HCT116 (cell line): Measurements from ENCODE around the gene NT5E. TPM values are rescaled to one million over a fixed set of nuclear protein-coding genes. Genes with fewer than 3 reads are reported as not detected.

ENCODE experiments used
- ATAC-seq: fragments of 200-7000 bp; cut with Tn5 transposase; 2 replicates; pipeline ENCODE4 v1.9.1; 2020; ENCODE audit warnings: mild to moderate bottlenecking, moderate library complexity
- BruUV-seq: library from RNA; stranded (reverse); fragments of 400-500 nt; replicated peaks from 2 replicates; lab custom pipeline; 2021; lab: Mats Ljungman, UMichigan
- CTCF ChIA-PET: fragments of 300-600 bp; sonication (Branson Sonifier 250); formaldehyde crosslinking; loops from one replicate; lab custom pipeline; 2021; ENCODE audit warnings: antibody characterized with exemption; lab: Charles Lee
- POLR2A ChIA-PET: fragments of 300-600, 350-600 bp; sonication (Branson Sonifier 250); formaldehyde crosslinking; loops from one replicate; lab custom pipeline; 2021; ENCODE audit warnings: antibody characterized with exemption; lab: Charles Lee
- RAD21 ChIA-PET, 2 experiments: fragments of 300-600 bp; sonication (Branson Sonifier 250); formaldehyde crosslinking; loops; one replicate each; lab custom pipeline; 2023; ENCODE audit warnings: low total read pairs in 2 of 2; ENCODE audit not compliant: uncharacterized antibody in 2 of 2, unreplicated experiment in 2 of 2, low non-redundant PET in 1 of 2; lab: Charles Lee
- DNase-seq: peaks from one replicate; pipeline ENCODE4 v3.0.0-alpha.2; 2010; ENCODE audit warnings: low read depth, low spot score
- H2AFZ ChIP-seq: fragments of 200-600 bp; shearing (Covaris generic), sonication (generic); 2 replicates; pipeline ENCODE4 v1.6.1; 2017; ENCODE audit warnings: low read depth, mixed run types, mixed read lengths, antibody characterized with exemption, low read length; ENCODE audit not compliant: poor library complexity, severe bottlenecking
- H3K27ac ChIP-seq: 2 replicates; pipeline ENCODE4 v1.5.1; 2012; ENCODE audit warnings: low read depth, low read length
- H3K27me3 ChIP-seq: fragments of 200-600 bp; sonication (generic); 2 replicates; pipeline ENCODE4 v1.6.1; 2016; ENCODE audit warnings: mixed run types, low read length, mixed read lengths; ENCODE audit not compliant: insufficient read depth
- H3K36me3 ChIP-seq, 2 experiments: fragments of 200-500 bp in 1 of 2; fragments of 200-600 bp in 1 of 2; sonication (Bioruptor generic) in 1 of 2; sonication (generic) in 1 of 2; 2 replicates each; pipeline versions ENCODE4 v1.5.1 to v1.6.1; 2014 to 2016; ENCODE audit warnings: low read length in 2 of 2, inconsistent platforms in 1 of 2, mixed read lengths in 1 of 2, mixed run types in 1 of 2; ENCODE audit not compliant: insufficient read depth in 2 of 2, control insufficient read depth in 1 of 2
- H3K4me1 ChIP-seq, 2 experiments: fragments of 200-600 bp in 1 of 2; sonication (generic) in 1 of 2; 2 replicates each; pipeline versions ENCODE4 v1.5.1 to v1.6.1; 2012 to 2017; ENCODE audit warnings: low read length in 2 of 2, inconsistent platforms in 1 of 2, mild to moderate bottlenecking in 1 of 2, mixed read lengths in 1 of 2, mixed run types in 1 of 2, moderate library complexity in 1 of 2; ENCODE audit not compliant: insufficient read depth in 2 of 2, control insufficient read depth in 1 of 2
- H3K4me2 ChIP-seq: fragments of 200-600 bp; sonication (generic); 2 replicates; pipeline ENCODE4 v1.6.1; 2017; ENCODE audit warnings: mixed run types, low read length, mixed read lengths
- H3K4me3 ChIP-seq, 2 experiments: fragments of 200-600 bp in 1 of 2; sonication (generic) in 1 of 2; replicated peaks in 1 of 2; 2 replicates each; pipeline ENCODE4 v1.5.1; 2011 to 2016; ENCODE audit warnings: low read length in 2 of 2, control low read depth in 1 of 2, low read depth in 1 of 2, mild to moderate bottlenecking in 1 of 2, mixed read lengths in 1 of 2, mixed run types in 1 of 2
- H3K79me2 ChIP-seq: fragments of 200-600 bp; sonication (generic); 2 replicates; pipeline ENCODE4 v1.6.1; 2017; ENCODE audit warnings: mild to moderate bottlenecking, mixed run types, low read length, moderate library complexity, mixed read lengths; ENCODE audit not compliant: insufficient read depth
- H3K9ac ChIP-seq: fragments of 200-600 bp; sonication (generic); 2 replicates; pipeline ENCODE4 v1.6.1; 2016; ENCODE audit warnings: low read length, mixed read lengths
- H3K9me2 ChIP-seq: fragments of 200-600 bp; sonication (generic), shearing (Covaris generic); 2 replicates; pipeline ENCODE4 v1.6.1; 2017; ENCODE audit warnings: mixed run types, mild to moderate bottlenecking, moderate library complexity; ENCODE audit not compliant: insufficient read depth
- H3K9me3 ChIP-seq, 2 experiments: fragments of 200-500 bp in 1 of 2; fragments of 200-600 bp in 1 of 2; sonication (Bioruptor generic) in 1 of 2; sonication (generic) in 1 of 2; 2 replicates each; pipeline ENCODE4 v1.6.1; 2014 to 2017; ENCODE audit warnings: low read length in 2 of 2, mixed read lengths in 2 of 2, inconsistent platforms in 1 of 2, low read depth in 1 of 2, mild to moderate bottlenecking in 1 of 2, mixed run types in 1 of 2, moderate library complexity in 1 of 2; ENCODE audit not compliant: control insufficient read depth in 1 of 2, insufficient read depth in 1 of 2
- H4K20me1 ChIP-seq: fragments of 200-600 bp; sonication (generic), shearing (Covaris generic); 2 replicates; pipeline ENCODE4 v1.6.1; 2017; ENCODE audit warnings: mixed run types, mild to moderate bottlenecking, moderate library complexity; ENCODE audit not compliant: insufficient read depth
- CBX3 ChIP-seq: IDR thresholded peaks from 2 replicates; pipeline ENCODE4 v1.6.1; 2012; ENCODE audit warnings: low read depth
- CEBPB ChIP-seq: IDR thresholded peaks from 2 replicates; pipeline ENCODE4 v1.6.1; 2012; ENCODE audit warnings: low read depth
- EGR1 ChIP-seq: IDR thresholded peaks from 2 replicates; pipeline ENCODE4 v1.6.1; 2012; ENCODE audit warnings: low read depth
- EZH2 ChIP-seq: fragments of 200-600 bp; sonication (generic); IDR thresholded peaks from 2 replicates; pipeline ENCODE4 v1.6.1; 2017; ENCODE audit warnings: antibody characterized with exemption, mixed run types
- EZH2phosphoT487 ChIP-seq: fragments of 200-600 bp; IDR thresholded peaks from 2 replicates; pipeline ENCODE4 v1.6.1; 2018; ENCODE audit warnings: antibody characterized with exemption, borderline replicate concordance
- JUND ChIP-seq: IDR thresholded peaks from 2 replicates; pipeline ENCODE4 v1.6.1; 2012
- POLR2A ChIP-seq: IDR thresholded peaks from 2 replicates; pipeline ENCODE4 v1.7.0; 2011; ENCODE audit warnings: borderline replicate concordance; ENCODE audit not compliant: insufficient read depth, insufficient read length; ENCODE audit errors: extremely low read depth
- POLR2AphosphoS5 ChIP-seq: IDR thresholded peaks from 2 replicates; pipeline ENCODE4 v1.6.1; 2011; ENCODE audit warnings: mild to moderate bottlenecking, low read depth, low read length, moderate library complexity
- RAD21 ChIP-seq: IDR thresholded peaks from 2 replicates; pipeline ENCODE4 v1.6.1; 2012; ENCODE audit warnings: low read depth, mild to moderate bottlenecking
- SIN3A ChIP-seq: IDR thresholded peaks from 2 replicates; pipeline ENCODE4 v1.6.1; 2012; ENCODE audit warnings: low read depth
- SRF ChIP-seq: IDR thresholded peaks from 2 replicates; pipeline ENCODE4 v1.6.1; 2012; ENCODE audit warnings: low read depth
- TCF7L2 ChIP-seq: IDR thresholded peaks from 2 replicates; pipeline ENCODE4 v1.7.0; 2011; ENCODE audit warnings: borderline replicate concordance, inconsistent platforms; ENCODE audit not compliant: insufficient read depth, insufficient read length; ENCODE audit errors: extremely low read depth
- YY1 ChIP-seq: IDR thresholded peaks from 2 replicates; pipeline ENCODE4 v1.6.1; 2011; ENCODE audit warnings: low read length, low read depth, moderate library complexity, mild to moderate bottlenecking; ENCODE audit not compliant: insufficient replicate concordance; ENCODE audit errors: extremely low read depth
- ZFX ChIP-seq: fragments of 450-650 bp; IDR thresholded peaks from 2 replicates; pipeline ENCODE4 v1.6.1; 2017
- ZNF274 ChIP-seq: fragments of 200-500 bp; sonication (Bioruptor generic); IDR thresholded peaks from 2 replicates; pipeline ENCODE4 v1.6.1; 2014; ENCODE audit warnings: mild to moderate bottlenecking, low read depth, low read length, inconsistent platforms
- intact Hi-C: fragments of 100-400 bp; cut with micrococcal nuclease; formaldehyde crosslinking; loops from 2 replicates; pipeline ENCODE4 v1.10.0; 2022
- total RNA-seq: library from RNA; stranded (reverse); gene quantifications from one replicate; pipeline ENCODE4 v1.2.1, GENCODE V29; 2021; ENCODE audit not compliant: unreplicated experiment
- TF ChIP-seq, protein P1 (sequence below): IDR thresholded peaks from 2 replicates; pipeline ENCODE4 v1.6.1; 2012
- TF ChIP-seq, protein P2 (sequence below): IDR thresholded peaks from 2 replicates; pipeline ENCODE4 v1.6.1; 2011; ENCODE audit warnings: mild to moderate bottlenecking, low read length, moderate library complexity; ENCODE audit not compliant: insufficient replicate concordance; ENCODE audit errors: extremely low read depth

The NT5E gene
- total RNA-seq, 1 experiment from 2014 or later = 68.2 TPM

DNA sequence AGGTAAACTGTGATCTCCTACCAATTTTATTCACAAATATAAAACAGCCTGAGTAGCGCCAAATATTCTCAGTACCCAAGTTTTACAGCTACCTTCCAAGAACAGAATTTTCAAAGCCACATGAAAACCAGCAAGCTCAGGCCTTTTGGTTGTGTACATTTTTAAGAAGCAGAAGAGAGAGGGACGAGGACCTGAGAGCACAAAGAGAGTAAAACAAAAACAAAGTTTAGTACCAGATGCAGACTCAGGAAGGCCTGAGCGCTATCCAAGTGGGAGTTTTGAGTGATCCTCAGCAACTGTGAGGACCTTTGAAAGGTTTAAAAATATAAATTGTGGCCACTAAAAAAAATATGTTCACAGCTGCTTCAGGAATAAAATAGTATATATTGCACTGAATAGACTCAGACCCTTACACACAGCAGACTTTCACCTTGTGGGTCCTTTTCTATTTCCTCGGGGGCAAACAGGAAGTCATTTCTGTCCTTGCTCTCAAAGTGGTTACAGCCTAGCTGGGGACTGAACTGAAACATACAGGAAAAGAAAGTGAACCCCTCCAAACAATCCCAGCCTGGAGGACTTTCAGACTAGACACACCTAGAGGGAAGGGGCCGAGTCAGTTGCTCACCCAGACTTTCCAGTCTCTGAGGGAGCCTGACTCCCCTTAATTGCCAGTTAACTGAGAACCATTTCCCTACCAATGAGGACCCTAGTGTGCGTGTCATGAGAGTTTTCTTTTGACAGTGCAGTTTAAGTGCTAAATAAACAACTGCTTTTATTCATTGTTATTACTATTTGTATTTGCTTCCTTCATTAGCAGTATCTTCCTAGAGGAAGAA is 48.5 kb upstream of the NT5E start:
- no TSS peak for BruUV-seq
- H3K9ac ChIP-seq = no peak overlapping the region
- no peak for TF ChIP-seq EZH2
- TF ChIP-seq, protein P1, sequence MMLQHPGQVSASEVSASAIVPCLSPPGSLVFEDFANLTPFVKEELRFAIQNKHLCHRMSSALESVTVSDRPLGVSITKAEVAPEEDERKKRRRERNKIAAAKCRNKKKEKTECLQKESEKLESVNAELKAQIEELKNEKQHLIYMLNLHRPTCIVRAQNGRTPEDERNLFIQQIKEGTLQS = no peak
- TF ChIP-seq EZH2phosphoT487 = no peak
- TF ChIP-seq EGR1 = no peak
- TF ChIP-seq ZFX = no peak
- TF ChIP-seq CBX3 = no peak
- TF ChIP-seq, protein P2, sequence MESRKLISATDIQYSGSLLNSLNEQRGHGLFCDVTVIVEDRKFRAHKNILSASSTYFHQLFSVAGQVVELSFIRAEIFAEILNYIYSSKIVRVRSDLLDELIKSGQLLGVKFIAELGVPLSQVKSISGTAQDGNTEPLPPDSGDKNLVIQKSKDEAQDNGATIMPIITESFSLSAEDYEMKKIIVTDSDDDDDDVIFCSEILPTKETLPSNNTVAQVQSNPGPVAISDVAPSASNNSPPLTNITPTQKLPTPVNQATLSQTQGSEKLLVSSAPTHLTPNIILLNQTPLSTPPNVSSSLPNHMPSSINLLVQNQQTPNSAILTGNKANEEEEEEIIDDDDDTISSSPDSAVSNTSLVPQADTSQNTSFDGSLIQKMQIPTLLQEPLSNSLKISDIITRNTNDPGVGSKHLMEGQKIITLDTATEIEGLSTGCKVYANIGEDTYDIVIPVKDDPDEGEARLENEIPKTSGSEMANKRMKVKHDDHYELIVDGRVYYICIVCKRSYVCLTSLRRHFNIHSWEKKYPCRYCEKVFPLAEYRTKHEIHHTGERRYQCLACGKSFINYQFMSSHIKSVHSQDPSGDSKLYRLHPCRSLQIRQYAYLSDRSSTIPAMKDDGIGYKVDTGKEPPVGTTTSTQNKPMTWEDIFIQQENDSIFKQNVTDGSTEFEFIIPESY = no peak
- no peak for TF ChIP-seq YY1
- no peak for TF ChIP-seq TCF7L2
- no peak for TF ChIP-seq ZNF274
- TF ChIP-seq JUND = no peak
- TF ChIP-seq POLR2AphosphoS5 = no peak
- TF ChIP-seq RAD21 = no peak
- TF ChIP-seq SRF = no peak
- no peak for TF ChIP-seq CEBPB
- TF ChIP-seq SIN3A = no peak
- TF ChIP-seq POLR2A = no peak
- TF ChIP-seq, all 23 proteins: peak for 0
- Histone ChIP-seq H3K27ac (no peak overlapping the region), H3K4me2 (no peak overlapping the region), H2AFZ (peak overlapping the region; percentile 37), H3K27me3 (no peaks in the 10 kb centered on the region), H3K9me2 (no peaks in the 10 kb centered on the region), H4K20me1 (no peaks in the 10 kb centered on the region), H3K79me2 (no peaks in the 10 kb centered on the region), H3K4me3 (no peak overlapping the region), H3K4me1 (peaks cover 24 to 54% of the 10 kb centered on the region in 2 experiments), H3K9me3 (no peaks in the 10 kb centered on the region), H3K36me3 (no peaks in the 10 kb centered on the region)
- POLR2A ChIA-PET = no interaction called here
- CTCF ChIA-PET = no interaction called here
- DNase-seq (no peak), ATAC-seq (no peak)
- intact Hi-C loops = loop anchor here (5.0 kb wide), 1 partner anchor 39 kb away; no protein-coding TSS in a partner anchor
- RAD21 ChIA-PET = no interaction called here
